Right cardiac atrium (tissue), 5 donors: ENCODE data around the gene ZDBF2. TPM values are rescaled to one million over a fixed set of nuclear protein-coding genes. Genes with fewer than 3 reads are reported as not detected.
"Not testable (repeated sequence)": the region's sequence is repeated elsewhere in the genome, so short reads cannot be mapped to it uniquely, and the experiment has no call there.

ENCODE experiments used
- ATAC-seq, 2 donors: fragments of 200-7000 bp; cut with Tn5 transposase; one replicate each; pipeline versions ENCODE4 v1.8.0 to v1.9.1; 2020; ENCODE audit warnings: moderate library complexity in 2 of 2, mild to moderate bottlenecking in 1 of 2
- DNase-seq, 3 donors: peaks; one replicate each; pipeline ENCODE4 v3.0.0-alpha.2; 2020
- H3K27ac ChIP-seq: one replicate; pipeline ENCODE4 v1.5.1; 2013; ENCODE audit warnings: mild to moderate bottlenecking, low read length, control low read depth, moderate library complexity
- H3K27me3 ChIP-seq: one replicate; pipeline ENCODE4 v1.6.1; 2013; ENCODE audit not compliant: control insufficient read depth, insufficient read depth
- H3K4me1 ChIP-seq: one replicate; pipeline ENCODE4 v1.6.1; 2013; ENCODE audit warnings: low read length; ENCODE audit not compliant: control insufficient read depth, insufficient read depth
- H3K4me3 ChIP-seq: one replicate; pipeline ENCODE4 v1.5.1; 2013; ENCODE audit warnings: low read length, control low read depth
- H3K9me3 ChIP-seq: one replicate; pipeline ENCODE4 v1.6.1; 2013; ENCODE audit warnings: low read length; ENCODE audit not compliant: control insufficient read depth
- WGBS: extraction: QIAGEN DNeasy Blood & Tissue Kit; methylation state at CpG from one replicate; pipeline ENCODE4 v1.1.7; 2013; 5-methylcytosine and 5-hydroxymethylcytosine counted together
- intact Hi-C, 4 donors: fragments of 100-400 bp; cut with DNase I; formaldehyde crosslinking; loops; one replicate each; pipeline versions ENCODE4 v1.11.0 to v1.14.0; 2022 to 2023
- long read RNA-seq, 4 donors: library from polyadenylated mRNA; unstranded; transcript quantifications; one replicate each; pipeline ENCODE4 v2.0.0, GENCODE V29; 2020 to 2021
- polyA plus RNA-seq: library from polyadenylated mRNA; stranded (reverse); fragments of 200-250 nt; gene quantifications from one replicate; pipeline ENCODE4 v1.2.3, GENCODE V29; 2013
- total RNA-seq, 4 donors: library from RNA; stranded (reverse); fragmentation: NEBNext Ultra II Directional; extraction: Animal tissue kit (Norgen Biotek cat#: 25700); gene quantifications; one replicate each; pipeline ENCODE4 v1.2.1, GENCODE V29; 2021
- donor health status: healthy with polysubstance abuse.
- donor health status: DM: no; HTN: yes; CAD: no.
- donor health status: DM: no; HTN: no; CAD: no.
- donor health status: DM: no; HTN: yes; CAD: no; lungs with severe emphysema.
- donor health status: DM: yes; HTN: yes; CAD: no.

ZDBF2 gene
- total RNA-seq, result 10 to 100 TPM; 10.0 to 16.2 (median 11.3) TPM
- polyA plus RNA-seq, result 1.9 TPM
- long read RNA-seq, donor 1, full-length matches to known transcripts, result 1 of 3 reads
- long read RNA-seq, donor 1, partial matches to known transcripts, result 1 of 3 reads
- long read RNA-seq, donor 1, other reads (novel, unspliced or antisense), result 1 of 3 reads
- long read RNA-seq, donor 2, full-length matches to known transcripts, result 1 of 2 reads
- long read RNA-seq, donor 2, partial matches to known transcripts, result 1 of 2 reads
- long read RNA-seq, donor 2, other reads (novel, unspliced or antisense), result 0 of 2 reads
- long read RNA-seq, donor 3, full-length matches to known transcripts, result 8 of 34 reads
- long read RNA-seq, donor 3, partial matches to known transcripts, result 7 of 34 reads
- long read RNA-seq, donor 3, other reads (novel, unspliced or antisense), result 19 of 34 reads
- long read RNA-seq, donor 4, partial matches to known transcripts, result 0 of 2 reads
- long read RNA-seq, donor 4, other reads (novel, unspliced or antisense), result 2 of 2 reads

- Histone ChIP-seq H3K4me1 (no peaks in the 10 kb centered on the region), H3K27ac (peak within 1 kb of the TSS; percentile 52), H3K27me3 (no peaks in the 10 kb centered on the region), H3K9me3 (no peaks in the 10 kb centered on the region), H3K4me3 (peak within 1 kb of the TSS; percentile 80)
- ATAC-seq, result peak; percentile 89 to 94
- intact Hi-C loops, result loop anchor here in 1 of 4 donors (10.0 kb wide), 1 partner anchor 110 kb away; no protein-coding TSS in a partner anchor
- DNase-seq, result peak; percentile 54 to 73 (median 69)
- WGBS, result 1% methylated on average over 104 of the region's 104 CpGs
Observed at GRCh38 chr2:206274434-206275311, at the start of gene ZDBF2. Gene ZDBF2, plus strand, starts transcription at chr2:206274663. Its CDS starts 7,187 bp downstream, at chr2:206281850.

GRCh38 chr2:206225435-206226232 lies 48.8 kb upstream of the ZDBF2 start:
- no peak for DNase-seq
- 73% methylated on average over 5 of the region's 5 CpGs for WGBS
- no peak overlapping the region for H3K27ac ChIP-seq
- no peaks in the 10 kb centered on the region for H3K27me3 ChIP-seq
- H3K4me1 ChIP-seq, result no peaks in the 10 kb centered on the region
- H3K9me3 ChIP-seq, result peaks cover 2% of the 10 kb centered on the region
- intact Hi-C loops, result no loop called here
- ATAC-seq, result no peak
- no peak overlapping the region for H3K4me3 ChIP-seq

DNA sequence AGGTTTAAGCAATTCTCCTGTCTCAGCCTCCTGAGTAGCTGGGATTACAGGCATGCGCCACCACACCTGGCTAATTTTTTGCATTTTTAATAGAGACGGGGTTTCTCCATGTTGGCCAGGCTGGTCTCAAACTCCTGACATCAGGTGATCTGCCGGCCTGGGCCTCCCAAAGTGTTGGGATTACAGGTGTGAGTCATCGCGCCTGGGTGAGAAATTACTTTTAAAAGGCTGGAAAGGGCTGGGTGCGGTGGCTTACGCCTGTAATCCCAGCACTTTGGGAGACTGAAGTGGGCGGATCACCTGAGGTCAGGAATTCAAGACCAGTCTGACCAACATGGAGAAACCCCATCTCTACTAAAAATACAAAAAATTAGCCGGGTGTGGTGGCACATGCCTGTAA lies 45.8 kb upstream of the ZDBF2 start:
- H3K4me3 ChIP-seq, ATAC-seq, intact Hi-C loops: not testable (repeated sequence)

DNA sequence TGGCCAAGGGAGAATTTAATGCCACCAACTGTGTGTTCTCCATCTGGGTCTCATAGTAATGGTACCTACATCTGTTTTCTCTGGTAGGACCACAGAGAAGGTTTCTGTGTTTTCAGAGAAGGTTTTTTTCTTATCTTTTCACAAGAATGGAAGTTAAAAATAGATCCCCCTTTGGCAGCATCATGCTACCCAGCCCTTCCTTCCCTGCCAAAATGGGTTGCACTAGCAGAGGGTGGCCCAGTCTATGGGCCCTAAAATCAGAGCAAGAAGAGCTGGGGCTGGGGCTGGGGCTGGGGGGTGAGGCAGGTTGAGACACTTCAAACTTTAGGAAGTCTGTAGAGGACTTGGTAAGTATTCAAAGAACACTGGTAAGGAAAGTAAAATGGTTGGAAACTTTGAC lies 44.8 kb upstream of the ZDBF2 start:
- Histone ChIP-seq H3K4me3 (no peak overlapping the region), H3K27ac (no peak overlapping the region)
- intact Hi-C loops, result no loop called here

More for the DNA sequence above, 45.8 kb upstream of the ZDBF2 start:
- H3K27ac ChIP-seq, H3K9me3 ChIP-seq, DNase-seq, H3K27me3 ChIP-seq, H3K4me1 ChIP-seq: not testable (repeated sequence)
- WGBS, result 91% methylated on average over 9 of the region's 9 CpGs

DNA sequence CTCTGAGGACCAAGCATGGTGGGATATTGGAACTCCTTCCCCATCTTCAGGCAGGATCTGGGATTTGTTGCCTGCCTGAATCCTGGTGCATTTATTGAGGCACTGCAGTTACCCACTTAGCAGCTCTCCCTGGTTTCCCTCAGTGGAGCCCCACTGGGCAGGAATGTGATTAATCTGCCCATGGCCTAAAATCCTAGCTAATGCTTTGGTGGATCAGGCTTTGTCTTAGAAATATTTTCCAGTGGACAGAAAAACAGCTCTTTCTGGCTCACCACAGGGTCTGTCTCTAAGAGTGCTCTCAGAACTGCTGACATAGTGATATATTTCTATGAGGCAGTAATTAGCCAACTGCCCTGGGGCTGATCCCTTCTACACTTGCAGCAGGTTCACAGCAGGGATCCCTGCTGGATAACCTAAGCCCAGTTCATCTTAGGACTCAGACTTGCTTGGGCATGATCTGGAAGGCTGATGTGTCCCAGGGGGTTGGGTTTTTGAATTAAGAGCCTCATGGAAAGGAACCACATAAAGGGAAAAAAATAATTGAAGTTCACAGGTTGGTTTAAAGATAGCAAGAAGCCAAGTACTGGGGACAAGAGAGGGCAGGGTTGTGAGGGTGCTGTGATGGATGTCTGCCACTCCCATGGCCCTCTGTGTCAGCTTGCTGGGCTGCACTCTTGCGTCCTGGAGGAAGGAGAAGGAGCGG lies 44.3 kb upstream of the ZDBF2 start:
- DNase-seq (no peak), ATAC-seq (no peak)
- Histone ChIP-seq H3K4me1 (no peaks in the 10 kb centered on the region), H3K27me3 (no peaks in the 10 kb centered on the region), H3K27ac (no peak overlapping the region), H3K4me3 (no peak overlapping the region), H3K9me3 (no peaks in the 10 kb centered on the region)
- WGBS, result 65% methylated on average over 2 of the region's 2 CpGs
- intact Hi-C loops, result no loop called here

More for the DNA sequence above, 44.8 kb upstream of the ZDBF2 start:
- Histone ChIP-seq H3K9me3 (no peaks in the 10 kb centered on the region), H3K27me3 (no peaks in the 10 kb centered on the region), H3K4me1 (no peaks in the 10 kb centered on the region)
- no peak for DNase-seq
- ATAC-seq, result no peak

GRCh38 chr2:206231669-206232286 lies 42.7 kb upstream of the ZDBF2 start:
- ATAC-seq (no peak), DNase-seq (no peak)
- intact Hi-C loops, result no loop called here
- 79% methylated on average over 6 of the region's 6 CpGs for WGBS
- Histone ChIP-seq H3K27me3 (no peaks in the 10 kb centered on the region), H3K27ac (no peak overlapping the region), H3K9me3 (no peaks in the 10 kb centered on the region), H3K4me1 (no peaks in the 10 kb centered on the region), H3K4me3 (no peak overlapping the region)

- Histone ChIP-seq H3K27ac (no peak overlapping the region), H3K4me1 (no peaks in the 10 kb centered on the region), H3K27me3 (no peaks in the 10 kb centered on the region), H3K9me3 (no peaks in the 10 kb centered on the region), H3K4me3 (no peak overlapping the region)
- ATAC-seq, result no peak
- DNase-seq, result no peak
- intact Hi-C loops, result no loop called here
- WGBS, result 72% methylated on average over 7 of the region's 7 CpGs
Observed at GRCh38 chr2:206232287-206233035, 42.0 kb upstream of the ZDBF2 start.

- Histone ChIP-seq H3K4me3 (no peak overlapping the region), H3K27me3 (no peaks in the 10 kb centered on the region), H3K4me1 (no peaks in the 10 kb centered on the region), H3K9me3 (no peaks in the 10 kb centered on the region), H3K27ac (no peak overlapping the region)
- DNase-seq (no peak), ATAC-seq (no peak)
- intact Hi-C loops, result no loop called here
Observed at GRCh38 chr2:206239157-206239556, 35.3 kb upstream of the ZDBF2 start.

GRCh38 chr2:206240327-206240726 lies 34.1 kb upstream of the ZDBF2 start:
- Histone ChIP-seq H3K4me3 (no peak overlapping the region), H3K27me3 (no peaks in the 10 kb centered on the region), H3K4me1 (no peaks in the 10 kb centered on the region), H3K9me3 (no peaks in the 10 kb centered on the region), H3K27ac (no peak overlapping the region)
- DNase-seq (no peak), ATAC-seq (no peak)
- intact Hi-C loops, result no loop called here
- whole genome bisulfite sequencing, result 47% methylated on average over 3 of the region's 3 CpGs
